Stimulated activated CD8-positive, alpha-beta memory T cell treated with anti-CD3 and anti-CD28 coated beads, Interleukin-7, amount 100 ng/mL, for 48 hours (primary cell): ENCODE measurements around the gene NEK10.

Experiments
- DNase-seq, 2 donors: peaks; one replicate each; pipeline ENCODE4 v3.0.0-alpha.2; 2020; ENCODE audit warnings: low read depth in 1 of 2; ENCODE audit errors: extremely low read depth in 1 of 2

NEK10 gene

GRCh38 chr3:27125821-27126501 lies 243.2 kb downstream of the NEK10 start:
- no peak for DNase-seq

GRCh38 chr3:27119639-27120038 lies 249.5 kb downstream of the NEK10 start:
- no peak for DNase-seq

- no peak for DNase-seq
Observed at GRCh38 chr3:27115352-27115751, 253.8 kb downstream of the NEK10 start.

- DNase-seq: no peak
Observed at GRCh38 chr3:27114684-27115083, 254.5 kb downstream of the NEK10 start.

- no peak for DNase-seq
Observed at GRCh38 chr3:27114129-27114528, 255.1 kb downstream of the NEK10 start.

- DNase-seq: no peak
Observed at GRCh38 chr3:27110020-27110419, 259.2 kb downstream of the NEK10 start.

GRCh38 chr3:27108322-27108721 lies 260.9 kb downstream of the NEK10 start:
- DNase-seq: no peak

GRCh38 chr3:27105904-27106303 lies 263.3 kb downstream of the NEK10 start:
- no peak for DNase-seq

GRCh38 chr3:27097182-27097581 lies 272.0 kb downstream of the NEK10 start:
- no peak for DNase-seq

GRCh38 chr3:27095553-27096222 lies 273.5 kb downstream of the NEK10 start:
- no peak for DNase-seq

- no peak for DNase-seq
Observed at GRCh38 chr3:27094721-27095120, 274.5 kb downstream of the NEK10 start.

GRCh38 chr3:27093771-27094170 lies 275.4 kb downstream of the NEK10 start:
- DNase-seq: no peak

GRCh38 chr3:27090275-27091041 lies 278.7 kb downstream of the NEK10 start:
- no peak for DNase-seq

GRCh38 chr3:27089645-27090044 lies 279.5 kb downstream of the NEK10 start:
- DNase-seq: no peak

- no peak for DNase-seq
Observed at GRCh38 chr3:27089068-27089467, 280.1 kb downstream of the NEK10 start.

GRCh38 chr3:27085829-27086730 lies 283.1 kb downstream of the NEK10 start:
- DNase-seq: no peak

- DNase-seq: no peak
Observed at GRCh38 chr3:27081992-27082607, 287.1 kb downstream of the NEK10 start.

GRCh38 chr3:27081566-27081965 lies 287.6 kb downstream of the NEK10 start:
- DNase-seq: no peak

- DNase-seq: no peak
Observed at GRCh38 chr3:27080258-27080525, 289.0 kb downstream of the NEK10 start.

- DNase-seq: no peak
Observed at GRCh38 chr3:27079427-27080257, 289.5 kb downstream of the NEK10 start.
